Panc1 (cell line): ENCODE results near the gene TERF2IP.

Source experiments
- CTCF ChIP-seq: fragments of 450-650 bp; IDR thresholded peaks from 2 replicates; pipeline ENCODE4 v1.5.1; 2017; ENCODE audit warnings: mild to moderate bottlenecking
- POLR2AphosphoS5 ChIP-seq: IDR thresholded peaks from 2 replicates; pipeline ENCODE4 v1.6.1; 2012; ENCODE audit warnings: mild to moderate bottlenecking, low read depth, low read length, moderate library complexity
- REST ChIP-seq, 2 experiments: IDR thresholded peaks; 2 replicates each; pipeline ENCODE4 v1.6.1; 2011 to 2012; ENCODE audit warnings: low read depth in 2 of 2, control low read depth in 1 of 2, low read length in 1 of 2, mild to moderate bottlenecking in 1 of 2, moderate library complexity in 1 of 2; ENCODE audit not compliant: insufficient read depth in 1 of 2
- SIN3A ChIP-seq: IDR thresholded peaks from 2 replicates; pipeline ENCODE4 v1.6.1; 2012; ENCODE audit warnings: low read depth, mild to moderate bottlenecking, low read length, moderate library complexity, borderline replicate concordance; ENCODE audit not compliant: insufficient read depth
- TCF7L2 ChIP-seq: IDR thresholded peaks from 2 replicates; pipeline ENCODE4 v1.6.1; 2011; ENCODE audit warnings: mild to moderate bottlenecking, low read depth, low read length, inconsistent platforms

- TF ChIP-seq CTCF (no peak), SIN3A (no peak), REST (IDR thresholded peaks at IDR 0.05; ENCODE audit: insufficient read depth in 1 of 2, low read depth in 2 of 2, low read length in 1 of 2) (no peak), POLR2AphosphoS5 (no peak), TCF7L2 (no peak)
These were observed 14.7 kb upstream of the TERF2IP start for GRCh38 chr16:75632857-75633256.
